HCT116 (cell line): ENCODE data around the gene SGMS2. TPM values are rescaled to one million over a fixed set of nuclear protein-coding genes. Genes with fewer than 3 reads are reported as not detected.

ENCODE experiments used
- ATAC-seq: fragments of 200-7000 bp; cut with Tn5 transposase; 2 replicates; pipeline ENCODE4 v1.9.1; 2020; ENCODE audit warnings: mild to moderate bottlenecking, moderate library complexity
- BruUV-seq: library from RNA; stranded (reverse); fragments of 400-500 nt; replicated peaks from 2 replicates; lab custom pipeline; 2021; lab: Mats Ljungman, UMichigan
- CTCF ChIA-PET: fragments of 300-600 bp; sonication (Branson Sonifier 250); formaldehyde crosslinking; loops from one replicate; lab custom pipeline; 2021; ENCODE audit warnings: antibody characterized with exemption; lab: Charles Lee
- POLR2A ChIA-PET: fragments of 300-600, 350-600 bp; sonication (Branson Sonifier 250); formaldehyde crosslinking; loops from one replicate; lab custom pipeline; 2021; ENCODE audit warnings: antibody characterized with exemption; lab: Charles Lee
- RAD21 ChIA-PET, 2 experiments: fragments of 300-600 bp; sonication (Branson Sonifier 250); formaldehyde crosslinking; loops; one replicate each; lab custom pipeline; 2023; ENCODE audit warnings: low total read pairs in 2 of 2; ENCODE audit not compliant: uncharacterized antibody in 2 of 2, unreplicated experiment in 2 of 2, low non-redundant PET in 1 of 2; lab: Charles Lee
- DNase-seq: peaks from one replicate; pipeline ENCODE4 v3.0.0-alpha.2; 2010; ENCODE audit warnings: low read depth, low spot score
- H2AFZ ChIP-seq: fragments of 200-600 bp; shearing (Covaris generic), sonication (generic); 2 replicates; pipeline ENCODE4 v1.6.1; 2017; ENCODE audit warnings: low read depth, mixed run types, mixed read lengths, antibody characterized with exemption, low read length; ENCODE audit not compliant: poor library complexity, severe bottlenecking
- H3K27ac ChIP-seq: 2 replicates; pipeline ENCODE4 v1.5.1; 2012; ENCODE audit warnings: low read depth, low read length
- H3K27me3 ChIP-seq: fragments of 200-600 bp; sonication (generic); 2 replicates; pipeline ENCODE4 v1.6.1; 2016; ENCODE audit warnings: mixed run types, low read length, mixed read lengths; ENCODE audit not compliant: insufficient read depth
- H3K36me3 ChIP-seq, 2 experiments: fragments of 200-500 bp in 1 of 2; fragments of 200-600 bp in 1 of 2; sonication (Bioruptor generic) in 1 of 2; sonication (generic) in 1 of 2; 2 replicates each; pipeline versions ENCODE4 v1.5.1 to v1.6.1; 2014 to 2016; ENCODE audit warnings: low read length in 2 of 2, inconsistent platforms in 1 of 2, mixed read lengths in 1 of 2, mixed run types in 1 of 2; ENCODE audit not compliant: insufficient read depth in 2 of 2, control insufficient read depth in 1 of 2
- H3K4me1 ChIP-seq, 2 experiments: fragments of 200-600 bp in 1 of 2; sonication (generic) in 1 of 2; 2 replicates each; pipeline versions ENCODE4 v1.5.1 to v1.6.1; 2012 to 2017; ENCODE audit warnings: low read length in 2 of 2, inconsistent platforms in 1 of 2, mild to moderate bottlenecking in 1 of 2, mixed read lengths in 1 of 2, mixed run types in 1 of 2, moderate library complexity in 1 of 2; ENCODE audit not compliant: insufficient read depth in 2 of 2, control insufficient read depth in 1 of 2
- H3K4me2 ChIP-seq: fragments of 200-600 bp; sonication (generic); 2 replicates; pipeline ENCODE4 v1.6.1; 2017; ENCODE audit warnings: mixed run types, low read length, mixed read lengths
- H3K4me3 ChIP-seq, 2 experiments: fragments of 200-600 bp in 1 of 2; sonication (generic) in 1 of 2; replicated peaks in 1 of 2; 2 replicates each; pipeline ENCODE4 v1.5.1; 2011 to 2016; ENCODE audit warnings: low read length in 2 of 2, control low read depth in 1 of 2, low read depth in 1 of 2, mild to moderate bottlenecking in 1 of 2, mixed read lengths in 1 of 2, mixed run types in 1 of 2
- H3K79me2 ChIP-seq: fragments of 200-600 bp; sonication (generic); 2 replicates; pipeline ENCODE4 v1.6.1; 2017; ENCODE audit warnings: mild to moderate bottlenecking, mixed run types, low read length, moderate library complexity, mixed read lengths; ENCODE audit not compliant: insufficient read depth
- H3K9ac ChIP-seq: fragments of 200-600 bp; sonication (generic); 2 replicates; pipeline ENCODE4 v1.6.1; 2016; ENCODE audit warnings: low read length, mixed read lengths
- H3K9me2 ChIP-seq: fragments of 200-600 bp; sonication (generic), shearing (Covaris generic); 2 replicates; pipeline ENCODE4 v1.6.1; 2017; ENCODE audit warnings: mixed run types, mild to moderate bottlenecking, moderate library complexity; ENCODE audit not compliant: insufficient read depth
- H3K9me3 ChIP-seq, 2 experiments: fragments of 200-500 bp in 1 of 2; fragments of 200-600 bp in 1 of 2; sonication (Bioruptor generic) in 1 of 2; sonication (generic) in 1 of 2; 2 replicates each; pipeline ENCODE4 v1.6.1; 2014 to 2017; ENCODE audit warnings: low read length in 2 of 2, mixed read lengths in 2 of 2, inconsistent platforms in 1 of 2, low read depth in 1 of 2, mild to moderate bottlenecking in 1 of 2, mixed run types in 1 of 2, moderate library complexity in 1 of 2; ENCODE audit not compliant: control insufficient read depth in 1 of 2, insufficient read depth in 1 of 2
- H4K20me1 ChIP-seq: fragments of 200-600 bp; sonication (generic), shearing (Covaris generic); 2 replicates; pipeline ENCODE4 v1.6.1; 2017; ENCODE audit warnings: mixed run types, mild to moderate bottlenecking, moderate library complexity; ENCODE audit not compliant: insufficient read depth
- CBX3 ChIP-seq: IDR thresholded peaks from 2 replicates; pipeline ENCODE4 v1.6.1; 2012; ENCODE audit warnings: low read depth
- ELF1 ChIP-seq: IDR thresholded peaks from 2 replicates; pipeline ENCODE4 v1.6.1; 2012; ENCODE audit warnings: low read depth, borderline replicate concordance
- EZH2 ChIP-seq: fragments of 200-600 bp; sonication (generic); IDR thresholded peaks from 2 replicates; pipeline ENCODE4 v1.6.1; 2017; ENCODE audit warnings: antibody characterized with exemption, mixed run types
- EZH2phosphoT487 ChIP-seq: fragments of 200-600 bp; IDR thresholded peaks from 2 replicates; pipeline ENCODE4 v1.6.1; 2018; ENCODE audit warnings: antibody characterized with exemption, borderline replicate concordance
- FOSL1 ChIP-seq: IDR thresholded peaks from 2 replicates; pipeline ENCODE4 v1.6.1; 2012; ENCODE audit warnings: low read depth
- POLR2A ChIP-seq: IDR thresholded peaks from 2 replicates; pipeline ENCODE4 v1.7.0; 2011; ENCODE audit warnings: borderline replicate concordance; ENCODE audit not compliant: insufficient read depth, insufficient read length; ENCODE audit errors: extremely low read depth
- POLR2AphosphoS5 ChIP-seq: IDR thresholded peaks from 2 replicates; pipeline ENCODE4 v1.6.1; 2011; ENCODE audit warnings: mild to moderate bottlenecking, low read depth, low read length, moderate library complexity
- RAD21 ChIP-seq: IDR thresholded peaks from 2 replicates; pipeline ENCODE4 v1.6.1; 2012; ENCODE audit warnings: low read depth, mild to moderate bottlenecking
- SP1 ChIP-seq: IDR thresholded peaks from 2 replicates; pipeline ENCODE4 v1.6.1; 2012; ENCODE audit warnings: low read depth
- SRF ChIP-seq: IDR thresholded peaks from 2 replicates; pipeline ENCODE4 v1.6.1; 2012; ENCODE audit warnings: low read depth
- TCF7L2 ChIP-seq: IDR thresholded peaks from 2 replicates; pipeline ENCODE4 v1.7.0; 2011; ENCODE audit warnings: borderline replicate concordance, inconsistent platforms; ENCODE audit not compliant: insufficient read depth, insufficient read length; ENCODE audit errors: extremely low read depth
- YY1 ChIP-seq: IDR thresholded peaks from 2 replicates; pipeline ENCODE4 v1.6.1; 2011; ENCODE audit warnings: low read length, low read depth, moderate library complexity, mild to moderate bottlenecking; ENCODE audit not compliant: insufficient replicate concordance; ENCODE audit errors: extremely low read depth
- ZFX ChIP-seq: fragments of 450-650 bp; IDR thresholded peaks from 2 replicates; pipeline ENCODE4 v1.6.1; 2017
- intact Hi-C: fragments of 100-400 bp; cut with micrococcal nuclease; formaldehyde crosslinking; loops from 2 replicates; pipeline ENCODE4 v1.10.0; 2022
- total RNA-seq: library from RNA; stranded (reverse); gene quantifications from one replicate; pipeline ENCODE4 v1.2.1, GENCODE V29; 2021; ENCODE audit not compliant: unreplicated experiment
- TF ChIP-seq, protein P1 (sequence below): IDR thresholded peaks from 2 replicates; pipeline ENCODE4 v1.6.1; 2012; ENCODE audit warnings: low read depth
- TF ChIP-seq, protein P2 (sequence below): IDR thresholded peaks from 2 replicates; pipeline ENCODE4 v1.6.1; 2012
- TF ChIP-seq, protein P3 (sequence below): IDR thresholded peaks from 2 replicates; pipeline ENCODE4 v1.6.1; 2012
- TF ChIP-seq, protein P4 (sequence below), 3 experiments: fragments of 200-600 bp in 1 of 3; sonication (generic) in 1 of 3; IDR thresholded peaks in 2 of 3; conservative IDR thresholded peaks in 1 of 3; 2 replicates each; pipeline ENCODE4 v1.5.1; 2012 to 2017; ENCODE audit warnings: low read depth in 2 of 3, low read length in 2 of 3, antibody characterized with exemption in 1 of 3, borderline replicate concordance in 1 of 3, control low read depth in 1 of 3, mild to moderate bottlenecking in 1 of 3, mixed read lengths in 1 of 3, mixed run types in 1 of 3, moderate library complexity in 1 of 3; ENCODE audit not compliant: insufficient read depth in 1 of 3

The SGMS2 gene
- total RNA-seq, 1 experiment from 2014 or later, result 36.6 TPM

DNA sequence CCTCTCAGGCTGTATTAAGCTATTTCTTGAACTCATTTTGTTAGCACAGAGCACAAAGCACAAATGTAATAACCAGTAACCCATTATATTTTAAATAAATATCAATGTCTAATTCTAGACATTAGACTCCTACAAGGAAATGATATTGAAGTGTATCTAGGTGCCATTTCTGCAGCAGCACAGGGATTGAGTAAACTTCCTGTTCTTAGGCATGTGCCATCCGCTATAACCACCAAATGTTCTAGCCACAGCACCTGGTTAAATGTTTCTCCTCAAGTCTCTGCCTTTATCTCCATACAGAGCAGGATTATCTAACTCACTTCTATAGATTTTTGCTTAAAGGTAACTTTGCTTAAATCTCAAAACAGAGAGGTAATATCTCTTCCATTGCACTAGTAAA, 51.4 kb downstream of the SGMS2 start:
- Histone ChIP-seq H3K27me3 (no peaks in the 10 kb centered on the region), H3K4me1 (no peaks in the 10 kb centered on the region), H3K79me2 (no peaks in the 10 kb centered on the region), H3K9ac (no peak overlapping the region), H3K36me3 (no peaks in the 10 kb centered on the region), H2AFZ (no peak overlapping the region), H3K27ac (no peak overlapping the region), H3K9me2 (no peaks in the 10 kb centered on the region), H3K9me3 (no peaks in the 10 kb centered on the region), H3K4me2 (no peak overlapping the region), H3K4me3 (no peak overlapping the region), H4K20me1 (no peaks in the 10 kb centered on the region)
- ATAC-seq, result no peak
- intact Hi-C loops, result no loop called here
- ChIA-PET POLR2A (no interaction called here), CTCF (no interaction called here), RAD21 (no interaction called here)
- DNase-seq, result no peak
- no peak for TF ChIP-seq TCF7L2
- TF ChIP-seq, protein P1, sequence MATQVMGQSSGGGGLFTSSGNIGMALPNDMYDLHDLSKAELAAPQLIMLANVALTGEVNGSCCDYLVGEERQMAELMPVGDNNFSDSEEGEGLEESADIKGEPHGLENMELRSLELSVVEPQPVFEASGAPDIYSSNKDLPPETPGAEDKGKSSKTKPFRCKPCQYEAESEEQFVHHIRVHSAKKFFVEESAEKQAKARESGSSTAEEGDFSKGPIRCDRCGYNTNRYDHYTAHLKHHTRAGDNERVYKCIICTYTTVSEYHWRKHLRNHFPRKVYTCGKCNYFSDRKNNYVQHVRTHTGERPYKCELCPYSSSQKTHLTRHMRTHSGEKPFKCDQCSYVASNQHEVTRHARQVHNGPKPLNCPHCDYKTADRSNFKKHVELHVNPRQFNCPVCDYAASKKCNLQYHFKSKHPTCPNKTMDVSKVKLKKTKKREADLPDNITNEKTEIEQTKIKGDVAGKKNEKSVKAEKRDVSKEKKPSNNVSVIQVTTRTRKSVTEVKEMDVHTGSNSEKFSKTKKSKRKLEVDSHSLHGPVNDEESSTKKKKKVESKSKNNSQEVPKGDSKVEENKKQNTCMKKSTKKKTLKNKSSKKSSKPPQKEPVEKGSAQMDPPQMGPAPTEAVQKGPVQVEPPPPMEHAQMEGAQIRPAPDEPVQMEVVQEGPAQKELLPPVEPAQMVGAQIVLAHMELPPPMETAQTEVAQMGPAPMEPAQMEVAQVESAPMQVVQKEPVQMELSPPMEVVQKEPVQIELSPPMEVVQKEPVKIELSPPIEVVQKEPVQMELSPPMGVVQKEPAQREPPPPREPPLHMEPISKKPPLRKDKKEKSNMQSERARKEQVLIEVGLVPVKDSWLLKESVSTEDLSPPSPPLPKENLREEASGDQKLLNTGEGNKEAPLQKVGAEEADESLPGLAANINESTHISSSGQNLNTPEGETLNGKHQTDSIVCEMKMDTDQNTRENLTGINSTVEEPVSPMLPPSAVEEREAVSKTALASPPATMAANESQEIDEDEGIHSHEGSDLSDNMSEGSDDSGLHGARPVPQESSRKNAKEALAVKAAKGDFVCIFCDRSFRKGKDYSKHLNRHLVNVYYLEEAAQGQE, result no peak
- TF ChIP-seq, protein P2, sequence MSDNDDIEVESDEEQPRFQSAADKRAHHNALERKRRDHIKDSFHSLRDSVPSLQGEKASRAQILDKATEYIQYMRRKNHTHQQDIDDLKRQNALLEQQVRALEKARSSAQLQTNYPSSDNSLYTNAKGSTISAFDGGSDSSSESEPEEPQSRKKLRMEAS, result no peak
- no peak for TF ChIP-seq SP1
- no peak for TF ChIP-seq RAD21
- TF ChIP-seq, protein P3, sequence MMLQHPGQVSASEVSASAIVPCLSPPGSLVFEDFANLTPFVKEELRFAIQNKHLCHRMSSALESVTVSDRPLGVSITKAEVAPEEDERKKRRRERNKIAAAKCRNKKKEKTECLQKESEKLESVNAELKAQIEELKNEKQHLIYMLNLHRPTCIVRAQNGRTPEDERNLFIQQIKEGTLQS, result no peak
- TF ChIP-seq CBX3, result no peak
- TF ChIP-seq ELF1, result no peak
- TF ChIP-seq ZFX, result no peak
- TF ChIP-seq YY1, result no peak
- TF ChIP-seq, protein P4, sequence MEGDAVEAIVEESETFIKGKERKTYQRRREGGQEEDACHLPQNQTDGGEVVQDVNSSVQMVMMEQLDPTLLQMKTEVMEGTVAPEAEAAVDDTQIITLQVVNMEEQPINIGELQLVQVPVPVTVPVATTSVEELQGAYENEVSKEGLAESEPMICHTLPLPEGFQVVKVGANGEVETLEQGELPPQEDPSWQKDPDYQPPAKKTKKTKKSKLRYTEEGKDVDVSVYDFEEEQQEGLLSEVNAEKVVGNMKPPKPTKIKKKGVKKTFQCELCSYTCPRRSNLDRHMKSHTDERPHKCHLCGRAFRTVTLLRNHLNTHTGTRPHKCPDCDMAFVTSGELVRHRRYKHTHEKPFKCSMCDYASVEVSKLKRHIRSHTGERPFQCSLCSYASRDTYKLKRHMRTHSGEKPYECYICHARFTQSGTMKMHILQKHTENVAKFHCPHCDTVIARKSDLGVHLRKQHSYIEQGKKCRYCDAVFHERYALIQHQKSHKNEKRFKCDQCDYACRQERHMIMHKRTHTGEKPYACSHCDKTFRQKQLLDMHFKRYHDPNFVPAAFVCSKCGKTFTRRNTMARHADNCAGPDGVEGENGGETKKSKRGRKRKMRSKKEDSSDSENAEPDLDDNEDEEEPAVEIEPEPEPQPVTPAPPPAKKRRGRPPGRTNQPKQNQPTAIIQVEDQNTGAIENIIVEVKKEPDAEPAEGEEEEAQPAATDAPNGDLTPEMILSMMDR (IDR thresholded peaks at IDR 0.05 in 2 of 3, conservative IDR thresholded peaks at IDR 0.05 in 1 of 3; ENCODE audit: borderline replicate concordance in 1 of 3, insufficient read depth in 1 of 3, low read depth in 2 of 3, low read length in 2 of 3), result no peak
- no peak for TF ChIP-seq FOSL1
- no peak for TF ChIP-seq POLR2A
- no peak for TF ChIP-seq POLR2AphosphoS5
- no peak for TF ChIP-seq EZH2phosphoT487
- no peak for TF ChIP-seq EZH2
- TF ChIP-seq SRF, result no peak
- BruUV-seq, result no TSS peak
